Esophagus squamous epithelium (tissue), 4 donors: ENCODE results near the gene LRG1.

Experiments used
- CTCF ChIP-seq, 6 experiments: fragments of 450-650 bp in 4 of 6; fragments of 200-600 bp in 2 of 6; sonication (generic) in 2 of 6; IDR thresholded peaks; one replicate each; pipeline ENCODE4 v1.5.1; 2016 to 2019; ENCODE audit warnings: antibody characterized with exemption in 6 of 6, mild to moderate bottlenecking in 4 of 6, moderate library complexity in 4 of 6
- POLR2A ChIP-seq, 4 donors: fragments of 450-650 bp; IDR thresholded peaks; one replicate each; pipeline ENCODE4 v1.6.1; 2017; ENCODE audit warnings: antibody characterized with exemption in 4 of 4, mild to moderate bottlenecking in 4 of 4, moderate library complexity in 3 of 4

- TF ChIP-seq CTCF (IDR thresholded peaks at IDR 0.05) (no peak), POLR2A (IDR thresholded peaks at IDR 0.05) (no peak)
Observed at GRCh38 chr19:4571305-4571917, 31.6 kb upstream of the LRG1 start.
